ENCODE measurements around the gene LY6G6D.

- TF ChIP-seq, protein P1, sequence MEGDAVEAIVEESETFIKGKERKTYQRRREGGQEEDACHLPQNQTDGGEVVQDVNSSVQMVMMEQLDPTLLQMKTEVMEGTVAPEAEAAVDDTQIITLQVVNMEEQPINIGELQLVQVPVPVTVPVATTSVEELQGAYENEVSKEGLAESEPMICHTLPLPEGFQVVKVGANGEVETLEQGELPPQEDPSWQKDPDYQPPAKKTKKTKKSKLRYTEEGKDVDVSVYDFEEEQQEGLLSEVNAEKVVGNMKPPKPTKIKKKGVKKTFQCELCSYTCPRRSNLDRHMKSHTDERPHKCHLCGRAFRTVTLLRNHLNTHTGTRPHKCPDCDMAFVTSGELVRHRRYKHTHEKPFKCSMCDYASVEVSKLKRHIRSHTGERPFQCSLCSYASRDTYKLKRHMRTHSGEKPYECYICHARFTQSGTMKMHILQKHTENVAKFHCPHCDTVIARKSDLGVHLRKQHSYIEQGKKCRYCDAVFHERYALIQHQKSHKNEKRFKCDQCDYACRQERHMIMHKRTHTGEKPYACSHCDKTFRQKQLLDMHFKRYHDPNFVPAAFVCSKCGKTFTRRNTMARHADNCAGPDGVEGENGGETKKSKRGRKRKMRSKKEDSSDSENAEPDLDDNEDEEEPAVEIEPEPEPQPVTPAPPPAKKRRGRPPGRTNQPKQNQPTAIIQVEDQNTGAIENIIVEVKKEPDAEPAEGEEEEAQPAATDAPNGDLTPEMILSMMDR (IDR thresholded peaks at IDR 0.05): no peak
- TF ChIP-seq POLR2A (IDR thresholded peaks at IDR 0.05): no peak
Measured at GRCh38 chr6:31752739-31753319, 37.7 kb downstream of the LY6G6D start.
